H1 (cell line): ENCODE measurements around the gene SPC25. TPM values are rescaled to one million over a fixed set of nuclear protein-coding genes. Genes with fewer than 3 reads are reported as not detected.

Experiments used
- CTCF ChIA-PET: fragments of 300-600 bp; sonication (Branson Sonifier 250); formaldehyde crosslinking; loops from one replicate; lab custom pipeline; 2021; ENCODE audit not compliant: partially characterized antibody; lab: Charles Lee
- POLR2A ChIA-PET: fragments of 300-600 bp; sonication (Branson Sonifier 250); formaldehyde crosslinking; loops from one replicate; lab custom pipeline; 2021; ENCODE audit warnings: inconsistent platforms; ENCODE audit not compliant: partially characterized antibody; lab: Charles Lee
- DNase-seq, 2 experiments: peaks; one replicate each; pipeline versions ENCODE4 v3.0.0 to v3.0.0-alpha.2; 2010 to 2022; ENCODE audit warnings: low spot score in 2 of 2, low read depth in 1 of 2, mixed read lengths in 1 of 2
- FAIRE-seq: peaks from 2 replicates; lab custom pipeline; 2011; peaks lifted over from hg19 to GRCh38; lab: Jason Lieb, UNC
- H2AFZ ChIP-seq: 2 replicates; pipeline ENCODE4 v1.8.1; 2012; ENCODE audit warnings: low read length, inconsistent platforms
- H2AK5ac ChIP-seq: 2 replicates; pipeline ENCODE4 v1.6.1; 2013; ENCODE audit warnings: low read depth, low read length
- H2BK120ac ChIP-seq: replicated peaks from 2 replicates; pipeline ENCODE3; 2013; ENCODE audit warnings: low read depth, low read length, inconsistent platforms
- H2BK12ac ChIP-seq: 2 replicates; pipeline ENCODE4 v1.6.1; 2013; ENCODE audit warnings: low read depth, low read length
- H2BK15ac ChIP-seq: 2 replicates; pipeline ENCODE4 v1.6.1; 2013; ENCODE audit warnings: low read length
- H2BK20ac ChIP-seq: 2 replicates; pipeline ENCODE4 v1.6.1; 2013; ENCODE audit warnings: low read length
- H2BK5ac ChIP-seq: 2 replicates; pipeline ENCODE4 v1.6.1; 2013; ENCODE audit warnings: low read depth, low read length
- H3K14ac ChIP-seq: 2 replicates; pipeline ENCODE4 v1.6.1; 2013; ENCODE audit warnings: inconsistent platforms; ENCODE audit not compliant: insufficient read length
- H3K18ac ChIP-seq: 2 replicates; pipeline ENCODE4 v1.6.1; 2013; ENCODE audit warnings: low read length; ENCODE audit errors: extremely low read depth
- H3K23ac ChIP-seq: 2 replicates; pipeline ENCODE4 v1.6.1; 2013; ENCODE audit warnings: inconsistent platforms; ENCODE audit not compliant: insufficient read length
- H3K23me2 ChIP-seq: 2 replicates; pipeline ENCODE4 v1.6.1; 2013; ENCODE audit warnings: low read depth, low read length
- H3K27ac ChIP-seq: 2 replicates; pipeline ENCODE4 v1.6.1; 2011; ENCODE audit warnings: low read depth, low read length, inconsistent platforms
- H3K27me3 ChIP-seq, 4 experiments: replicated peaks in 1 of 4; 1 replicate in 1 of 4; 2 replicates in 3 of 4; pipeline versions ENCODE4 v1.6.1 to v1.8.1; 2011 to 2013; ENCODE audit warnings: low read length in 3 of 4, mild to moderate bottlenecking in 3 of 4, inconsistent platforms in 2 of 4, mixed read lengths in 2 of 4, moderate library complexity in 1 of 4; ENCODE audit not compliant: control insufficient read depth in 3 of 4, insufficient read depth in 3 of 4; ENCODE audit errors: extremely low read depth in 1 of 4
- H3K36me3 ChIP-seq, 4 experiments: 2 replicates each; pipeline versions ENCODE4 v1.6.1 to v1.8.1; 2011 to 2013; ENCODE audit warnings: mild to moderate bottlenecking in 4 of 4, low read length in 3 of 4, moderate library complexity in 2 of 4, control low read depth in 1 of 4, inconsistent platforms in 1 of 4; ENCODE audit not compliant: insufficient read depth in 4 of 4, control insufficient read depth in 2 of 4
- H3K4ac ChIP-seq: replicated peaks from 2 replicates; pipeline ENCODE3; 2013; ENCODE audit warnings: low read length, low read depth, mixed read lengths, inconsistent platforms; ENCODE audit not compliant: insufficient read length
- H3K4me1 ChIP-seq, 4 experiments: replicated peaks in 1 of 4; 1 replicate in 1 of 4; 2 replicates in 3 of 4; pipeline versions ENCODE4 v1.6.1 to v1.8.1; 2011 to 2013; ENCODE audit warnings: low read length in 3 of 4, inconsistent platforms in 2 of 4, mixed read lengths in 1 of 4; ENCODE audit not compliant: insufficient read depth in 4 of 4, control insufficient read depth in 3 of 4
- H3K4me2 ChIP-seq, 2 experiments: 2 replicates each; pipeline versions ENCODE4 v1.6.1 to v1.8.1; 2011 to 2013; ENCODE audit warnings: low read depth in 2 of 2, low read length in 2 of 2, control low read depth in 1 of 2, inconsistent platforms in 1 of 2, mild to moderate bottlenecking in 1 of 2; ENCODE audit not compliant: insufficient read depth in 1 of 2
- H3K4me3 ChIP-seq, 4 experiments: fragments of 200-600, 300-600 bp in 1 of 4; sonication (generic), shearing (Covaris generic), sonication (Bioruptor Twin) in 1 of 4; 2 replicates each; pipeline versions ENCODE4 v1.5.1 to v1.8.1; 2011 to 2016; ENCODE audit warnings: low read length in 4 of 4, low read depth in 3 of 4, control low read depth in 2 of 4, inconsistent platforms in 2 of 4, mild to moderate bottlenecking in 2 of 4, mixed read lengths in 1 of 4, moderate library complexity in 1 of 4; ENCODE audit not compliant: insufficient read depth in 2 of 4; ENCODE audit errors: extremely low read depth in 1 of 4
- H3K56ac ChIP-seq: replicated peaks from 2 replicates; pipeline ENCODE3; 2013; ENCODE audit warnings: low read depth, mild to moderate bottlenecking, mixed read lengths, low read length, inconsistent platforms; ENCODE audit not compliant: insufficient read length
- H3K79me1 ChIP-seq: 2 replicates; pipeline ENCODE4 v1.6.1; 2013; ENCODE audit warnings: low read depth, low read length, control low read depth
- H3K79me2 ChIP-seq, 2 experiments: 2 replicates each; pipeline versions ENCODE4 v1.6.1 to v1.8.1; 2012 to 2013; ENCODE audit warnings: low read length in 2 of 2, mild to moderate bottlenecking in 2 of 2, inconsistent platforms in 1 of 2; ENCODE audit not compliant: insufficient read depth in 2 of 2, control insufficient read depth in 1 of 2
- H3K9ac ChIP-seq, 4 experiments: replicated peaks in 1 of 4; 1 replicate in 1 of 4; 2 replicates in 3 of 4; pipeline versions ENCODE4 v1.6.1 to v1.8.1; 2011 to 2013; ENCODE audit warnings: low read depth in 3 of 4, low read length in 3 of 4, control low read depth in 2 of 4, mild to moderate bottlenecking in 2 of 4, moderate library complexity in 2 of 4, inconsistent platforms in 1 of 4; ENCODE audit errors: extremely low read depth in 1 of 4
- H3K9me3 ChIP-seq, 2 experiments: 2 replicates each; pipeline versions ENCODE4 v1.6.1 to v1.8.1; 2012 to 2013; ENCODE audit warnings: mild to moderate bottlenecking in 2 of 2, moderate library complexity in 2 of 2, control low read depth in 1 of 2, inconsistent platforms in 1 of 2, low read depth in 1 of 2, low read length in 1 of 2, mixed read lengths in 1 of 2; ENCODE audit not compliant: insufficient read depth in 2 of 2
- H4K20me1 ChIP-seq, 2 experiments: replicated peaks in 1 of 2; 2 replicates each; pipeline versions ENCODE3 to v1.8.1; 2011 to 2013; ENCODE audit warnings: inconsistent platforms in 2 of 2, low read length in 2 of 2, mild to moderate bottlenecking in 1 of 2; ENCODE audit not compliant: insufficient read depth in 2 of 2, control insufficient read depth in 1 of 2
- H4K5ac ChIP-seq: 2 replicates; pipeline ENCODE4 v1.6.1; 2013; ENCODE audit warnings: low read length, low read depth, mixed read lengths, inconsistent platforms; ENCODE audit not compliant: insufficient read length
- H4K8ac ChIP-seq: 2 replicates; pipeline ENCODE4 v1.8.0; 2013; ENCODE audit warnings: mild to moderate bottlenecking, moderate library complexity, low read length, inconsistent platforms; ENCODE audit not compliant: insufficient read depth; ENCODE audit errors: extremely low read depth
- H4K91ac ChIP-seq: replicated peaks from 2 replicates; pipeline ENCODE3; 2013; ENCODE audit warnings: low read length, mixed read lengths, inconsistent platforms; ENCODE audit not compliant: insufficient read length
- CHD2 ChIP-seq: IDR thresholded peaks from 2 replicates; pipeline ENCODE4 v1.6.1; 2012; ENCODE audit warnings: low read length, improper control_type of control experiment
- EP300 ChIP-seq, 2 experiments: IDR thresholded peaks; 1 replicate in 1 of 2; 2 replicates in 1 of 2; pipeline ENCODE4 v1.6.1; 2011 to 2012; ENCODE audit warnings: low read depth in 2 of 2, low read length in 2 of 2, mild to moderate bottlenecking in 2 of 2, borderline replicate concordance in 1 of 2, inconsistent platforms in 1 of 2, moderate library complexity in 1 of 2
- JUN ChIP-seq: IDR thresholded peaks from 2 replicates; pipeline ENCODE4 v1.6.1; 2011; ENCODE audit warnings: low read depth, mild to moderate bottlenecking, improper control_type of control experiment, low read length
- JUND ChIP-seq: IDR thresholded peaks from 2 replicates; pipeline ENCODE4 v1.6.1; 2011; ENCODE audit warnings: mild to moderate bottlenecking, improper control_type of control experiment, low read length
- POLR2A ChIP-seq, 2 experiments: IDR thresholded peaks; 1 replicate in 1 of 2; 2 replicates in 1 of 2; pipeline ENCODE4 v1.6.1; 2011; ENCODE audit warnings: low read depth in 2 of 2, low read length in 2 of 2, mild to moderate bottlenecking in 2 of 2; ENCODE audit errors: control extremely low read depth in 1 of 2
- RFX5 ChIP-seq: IDR thresholded peaks from 2 replicates; pipeline ENCODE4 v1.6.1; 2011; ENCODE audit warnings: low read depth, low read length, improper control_type of control experiment, borderline replicate concordance
- SIX5 ChIP-seq: IDR thresholded peaks from 2 replicates; pipeline ENCODE4 v1.6.1; 2011; ENCODE audit warnings: mild to moderate bottlenecking, low read depth, low read length
- SP1 ChIP-seq: IDR thresholded peaks from 2 replicates; pipeline ENCODE4 v1.6.1; 2011; ENCODE audit warnings: low read depth, low read length
- SP2 ChIP-seq: IDR thresholded peaks from 2 replicates; pipeline ENCODE4 v1.6.1; 2012; ENCODE audit warnings: mild to moderate bottlenecking, low read length, inconsistent platforms
- polyA plus RNA-seq, 7 experiments: library from polyadenylated mRNA; depleted of rRNA in 3 of 7; stranded (reverse) in 5 of 7; unstranded in 2 of 7; fragments of >200 nt in 5 of 7; fragments of 200-250 nt in 2 of 7; gene quantifications; 1 replicate in 5 of 7; 2 replicates in 1 of 7; 4 replicates in 1 of 7; pipeline versions ENCODE4 v1.2.1 to v1.2.3, GENCODE V29; 2011 to 2013; ENCODE audit warnings: missing spikeins in 2 of 7, mixed read lengths in 2 of 7
- total RNA-seq: library from RNA; stranded (reverse); fragmentation: NEBNext Ultra II Directional; extraction: Animal tissue kit (Norgen Biotek cat#: 25700); gene quantifications from 2 replicates; pipeline ENCODE4 v1.2.1, GENCODE V29; 2021
- TF ChIP-seq, protein P1 (sequence below): IDR thresholded peaks from 2 replicates; pipeline ENCODE4 v1.6.1; 2012; ENCODE audit warnings: inconsistent platforms
- TF ChIP-seq, protein P2 (sequence below): IDR thresholded peaks from 2 replicates; pipeline ENCODE4 v1.6.1; 2011; ENCODE audit warnings: low read depth, mild to moderate bottlenecking, low read length; ENCODE audit not compliant: insufficient read depth

Gene SPC25
- total and polyA plus RNA-seq, 2 of the 8 experiments (the other 6 are each of a cell fraction or from before 2014, with no cell fraction given): 21.0 to 34.7 TPM

GRCh38 chr2:168895771-168896170 is 5.5 kb upstream of the SPC25 start:
- H3K9ac ChIP-seq: no peak overlapping the region
- H3K4me3 ChIP-seq: no peak overlapping the region
- no peaks in the 10 kb centered on the region for H4K20me1 ChIP-seq
- H2BK20ac ChIP-seq: no peak overlapping the region
- no peaks in the 10 kb centered on the region for H3K27me3 ChIP-seq
- no peak overlapping the region for H2BK5ac ChIP-seq
- H4K5ac ChIP-seq: no peak overlapping the region
- no peak overlapping the region for H3K14ac ChIP-seq
- no peak overlapping the region for H3K4me2 ChIP-seq
- no peak overlapping the region for H3K56ac ChIP-seq
- H3K9me3 ChIP-seq: no peaks in the 10 kb centered on the region
- H2BK12ac ChIP-seq: no peak overlapping the region
- TF ChIP-seq JUN (no peak), POLR2A (IDR thresholded peaks at IDR 0.05; ENCODE audit: control extremely low read depth in 1 of 2, low read depth in 2 of 2, low read length in 2 of 2) (no peak), CHD2 (no peak), SP2 (no peak), SP1 (no peak), JUND (no peak), EP300 (IDR thresholded peaks at IDR 0.05; ENCODE audit: borderline replicate concordance in 1 of 2, low read depth in 2 of 2, low read length in 2 of 2) (no peak), RFX5 (no peak), SIX5 (no peak)
- TF ChIP-seq, protein P1, sequence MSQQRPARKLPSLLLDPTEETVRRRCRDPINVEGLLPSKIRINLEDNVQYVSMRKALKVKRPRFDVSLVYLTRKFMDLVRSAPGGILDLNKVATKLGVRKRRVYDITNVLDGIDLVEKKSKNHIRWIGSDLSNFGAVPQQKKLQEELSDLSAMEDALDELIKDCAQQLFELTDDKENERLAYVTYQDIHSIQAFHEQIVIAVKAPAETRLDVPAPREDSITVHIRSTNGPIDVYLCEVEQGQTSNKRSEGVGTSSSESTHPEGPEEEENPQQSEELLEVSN: no peak
- TF ChIP-seq, protein P2, sequence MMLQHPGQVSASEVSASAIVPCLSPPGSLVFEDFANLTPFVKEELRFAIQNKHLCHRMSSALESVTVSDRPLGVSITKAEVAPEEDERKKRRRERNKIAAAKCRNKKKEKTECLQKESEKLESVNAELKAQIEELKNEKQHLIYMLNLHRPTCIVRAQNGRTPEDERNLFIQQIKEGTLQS: no peak
- H3K79me1 ChIP-seq: no peaks in the 10 kb centered on the region
- H3K4me1 ChIP-seq: no peaks in the 10 kb centered on the region
- H3K23me2 ChIP-seq: no peaks in the 10 kb centered on the region; the same call in 1 of the 2 replicates
- H4K91ac ChIP-seq: no peak overlapping the region
- no peaks in the 10 kb centered on the region for H3K79me2 ChIP-seq
- H3K18ac ChIP-seq: no peak overlapping the region
- H2AFZ ChIP-seq: no peak overlapping the region
- H4K8ac ChIP-seq: no peak overlapping the region
- POLR2A ChIA-PET: no interaction called here
- no peak overlapping the region for H3K4ac ChIP-seq
- no peak for DNase-seq
- H2BK120ac ChIP-seq: no peak overlapping the region
- H3K36me3 ChIP-seq: no peaks in the 10 kb centered on the region
- H2BK15ac ChIP-seq: no peak overlapping the region
- H3K23ac ChIP-seq: no peak overlapping the region
- H2AK5ac ChIP-seq: no peak overlapping the region
- FAIRE-seq: no peak
- no peak overlapping the region for H3K27ac ChIP-seq
- CTCF ChIA-PET: no interaction called here
